Suprapubic skin (tissue), 4 donors: Measurements from ENCODE around the gene L3MBTL4.

Source experiments
- CTCF ChIP-seq, 2 donors: fragments of 200-600 bp in 1 of 2; fragments of 450-650 bp in 1 of 2; sonication (generic) in 1 of 2; IDR thresholded peaks; one replicate each; pipeline ENCODE4 v1.5.1; 2016 to 2019; ENCODE audit warnings: antibody characterized with exemption in 2 of 2, mild to moderate bottlenecking in 1 of 2, moderate library complexity in 1 of 2
- EP300 ChIP-seq: sonication (generic); formaldehyde crosslinking; IDR thresholded peaks from one replicate; pipeline ENCODE4 v1.6.1; 2017; ENCODE audit warnings: antibody characterized with exemption
- POLR2A ChIP-seq, 2 donors: fragments of 450-650 bp; IDR thresholded peaks; one replicate each; pipeline ENCODE4 v1.6.1; 2017; ENCODE audit warnings: antibody characterized with exemption in 2 of 2, mild to moderate bottlenecking in 2 of 2, moderate library complexity in 2 of 2
- POLR2AphosphoS5 ChIP-seq, 3 donors: sonication (generic); formaldehyde crosslinking; IDR thresholded peaks; one replicate each; pipeline ENCODE4 v1.6.1; 2017; ENCODE audit warnings: antibody characterized with exemption in 3 of 3

GRCh38 chr18:6150430-6150829 is 264.3 kb downstream of the L3MBTL4 start:
- TF ChIP-seq CTCF (IDR thresholded peaks at IDR 0.05) (no peak), POLR2A (IDR thresholded peaks at IDR 0.05) (no peak), POLR2AphosphoS5 (IDR thresholded peaks at IDR 0.05) (no peak), EP300 (no peak)
